HG02610 (cell line): Measurements from ENCODE around the gene FAM111A.
A peak's percentile ranks its signal among the peaks of the same experiment; 100 is the strongest.

Source experiments
- ATAC-seq: cut with Tn5 transposase; IDR thresholded peaks from one replicate; pipeline ENCODE4 v1.9.1; 2021; ENCODE audit warnings: mild to moderate bottlenecking, moderate library complexity; ENCODE audit not compliant: unreplicated experiment

Gene FAM111A

GRCh38 chr11:59197991-59198390 lies 55.3 kb downstream of the FAM111A start:
- no peak for ATAC-seq

GRCh38 chr11:59198726-59199125 lies 56.1 kb downstream of the FAM111A start:
- no peak for ATAC-seq

- peak; percentile 61 for ATAC-seq
Measured at GRCh38 chr11:59199546-59200422, 57.1 kb downstream of the FAM111A start.

- ATAC-seq, result no peak
Measured at GRCh38 chr11:59200423-59200746, 57.7 kb downstream of the FAM111A start.

GRCh38 chr11:59201353-59201752 lies 58.7 kb downstream of the FAM111A start:
- ATAC-seq, result no peak
